ENCODE results near the gene ZC3HAV1L.
"Not testable (repeated sequence)": the region's sequence is repeated elsewhere in the genome, so short reads cannot be mapped to it uniquely, and the experiment has no call there.

ZC3HAV1L gene

DNA sequence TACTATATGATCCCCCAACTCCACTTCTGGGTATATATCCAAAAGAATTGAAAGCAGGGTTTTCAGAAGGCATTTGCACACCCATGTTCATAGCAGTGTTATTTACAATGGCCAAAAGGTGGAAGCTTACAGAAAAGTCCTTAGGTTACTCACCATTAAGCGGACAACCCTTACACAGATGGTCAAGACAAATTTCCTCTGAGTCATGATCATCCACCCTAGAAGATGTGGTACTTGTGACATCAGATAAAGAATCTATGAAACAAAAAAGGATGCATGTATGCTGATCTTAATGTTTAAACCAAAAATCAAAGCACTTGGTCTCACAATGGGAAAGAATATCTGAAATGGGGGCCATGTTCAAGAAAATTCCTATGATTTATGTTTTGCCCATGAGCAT, 42.6 kb upstream of the ZC3HAV1L start:
- Histone ChIP-seq H3K36me3 (ENCODE audit: insufficient read depth, low read length) (peaks cover 44% of the 10 kb centered on the region; the same call in 1 of the 2 replicates), H3K9ac (ENCODE audit: low read length) (no peak overlapping the region)

DNA sequence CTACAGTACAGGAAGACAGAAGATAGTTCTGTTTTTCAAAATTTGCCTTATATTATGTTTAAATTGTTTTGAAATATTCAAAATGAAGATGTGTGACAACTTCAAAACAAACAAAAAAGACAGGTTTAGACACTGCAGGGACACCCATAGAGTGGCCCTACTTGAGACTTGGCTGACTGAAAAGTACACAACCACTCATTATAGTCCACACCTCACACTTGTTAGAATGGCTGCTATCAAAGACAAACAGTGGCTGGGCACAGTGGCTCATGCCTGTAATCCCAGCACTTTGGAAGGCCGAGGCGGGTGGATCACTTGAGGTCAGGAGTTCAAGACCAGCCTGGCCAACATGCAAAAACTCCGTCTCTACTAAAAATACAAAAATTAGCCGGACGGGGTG, 41.9 kb upstream of the ZC3HAV1L start:
- not testable (repeated sequence) for H3K27me3 ChIP-seq (ENCODE audit: insufficient read depth, low read length); H3K9ac ChIP-seq (ENCODE audit: low read length); H3K79me2 ChIP-seq (ENCODE audit: insufficient read depth, low read length); H4K20me1 ChIP-seq (ENCODE audit: insufficient read depth, low read length); H2AFZ ChIP-seq (ENCODE audit: low read length); H3K4me1 ChIP-seq (ENCODE audit: insufficient read depth, low read length, severe bottlenecking); H3F3A ChIP-seq (ENCODE audit: insufficient read depth, low read length); H3K4me2 ChIP-seq (ENCODE audit: low read length); H3K27ac ChIP-seq (ENCODE audit: low read depth, low read length, poor library complexity, severe bottlenecking); H3K9me3 ChIP-seq (ENCODE audit: low read length); H3K9me2 ChIP-seq (ENCODE audit: low read depth, low read length); H3K4me3 ChIP-seq (ENCODE audit: low read depth, low read length, poor library complexity, severe bottlenecking)
- H3K36me3 ChIP-seq (ENCODE audit: insufficient read depth, low read length): peaks cover 42% of the 10 kb centered on the region; the same call in 1 of the 2 replicates

More for the DNA sequence above, 42.6 kb upstream of the ZC3HAV1L start:
- TF ChIP-seq, protein P1, sequence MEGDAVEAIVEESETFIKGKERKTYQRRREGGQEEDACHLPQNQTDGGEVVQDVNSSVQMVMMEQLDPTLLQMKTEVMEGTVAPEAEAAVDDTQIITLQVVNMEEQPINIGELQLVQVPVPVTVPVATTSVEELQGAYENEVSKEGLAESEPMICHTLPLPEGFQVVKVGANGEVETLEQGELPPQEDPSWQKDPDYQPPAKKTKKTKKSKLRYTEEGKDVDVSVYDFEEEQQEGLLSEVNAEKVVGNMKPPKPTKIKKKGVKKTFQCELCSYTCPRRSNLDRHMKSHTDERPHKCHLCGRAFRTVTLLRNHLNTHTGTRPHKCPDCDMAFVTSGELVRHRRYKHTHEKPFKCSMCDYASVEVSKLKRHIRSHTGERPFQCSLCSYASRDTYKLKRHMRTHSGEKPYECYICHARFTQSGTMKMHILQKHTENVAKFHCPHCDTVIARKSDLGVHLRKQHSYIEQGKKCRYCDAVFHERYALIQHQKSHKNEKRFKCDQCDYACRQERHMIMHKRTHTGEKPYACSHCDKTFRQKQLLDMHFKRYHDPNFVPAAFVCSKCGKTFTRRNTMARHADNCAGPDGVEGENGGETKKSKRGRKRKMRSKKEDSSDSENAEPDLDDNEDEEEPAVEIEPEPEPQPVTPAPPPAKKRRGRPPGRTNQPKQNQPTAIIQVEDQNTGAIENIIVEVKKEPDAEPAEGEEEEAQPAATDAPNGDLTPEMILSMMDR (IDR thresholded peaks at IDR 0.05; ENCODE audit: low read length): no peak
- no peak for TF ChIP-seq EZH2 (IDR thresholded peaks at IDR 0.05; ENCODE audit: borderline replicate concordance, low read length)
- H3K9me3 ChIP-seq (ENCODE audit: low read length): no peaks in the 10 kb centered on the region
- H3K27ac ChIP-seq (ENCODE audit: low read depth, low read length, poor library complexity, severe bottlenecking): no peak overlapping the region
- H3K4me3 ChIP-seq (ENCODE audit: low read depth, low read length, poor library complexity, severe bottlenecking): no peak overlapping the region
- no peaks in the 10 kb centered on the region for H4K20me1 ChIP-seq (ENCODE audit: insufficient read depth, low read length)
- no peak overlapping the region for H3K4me2 ChIP-seq (ENCODE audit: low read length)
- no peaks in the 10 kb centered on the region for H3K9me2 ChIP-seq (ENCODE audit: low read depth, low read length)
- H3K79me2 ChIP-seq (ENCODE audit: insufficient read depth, low read length): no peaks in the 10 kb centered on the region
- H2AFZ ChIP-seq (ENCODE audit: low read length): no peak overlapping the region
- H3K27me3 ChIP-seq (ENCODE audit: insufficient read depth, low read length): no peaks in the 10 kb centered on the region
- H3K4me1 ChIP-seq (ENCODE audit: insufficient read depth, low read length, severe bottlenecking): peaks cover 4% of the 10 kb centered on the region
- H3F3A ChIP-seq (ENCODE audit: insufficient read depth, low read length): no peaks in the 10 kb centered on the region

DNA sequence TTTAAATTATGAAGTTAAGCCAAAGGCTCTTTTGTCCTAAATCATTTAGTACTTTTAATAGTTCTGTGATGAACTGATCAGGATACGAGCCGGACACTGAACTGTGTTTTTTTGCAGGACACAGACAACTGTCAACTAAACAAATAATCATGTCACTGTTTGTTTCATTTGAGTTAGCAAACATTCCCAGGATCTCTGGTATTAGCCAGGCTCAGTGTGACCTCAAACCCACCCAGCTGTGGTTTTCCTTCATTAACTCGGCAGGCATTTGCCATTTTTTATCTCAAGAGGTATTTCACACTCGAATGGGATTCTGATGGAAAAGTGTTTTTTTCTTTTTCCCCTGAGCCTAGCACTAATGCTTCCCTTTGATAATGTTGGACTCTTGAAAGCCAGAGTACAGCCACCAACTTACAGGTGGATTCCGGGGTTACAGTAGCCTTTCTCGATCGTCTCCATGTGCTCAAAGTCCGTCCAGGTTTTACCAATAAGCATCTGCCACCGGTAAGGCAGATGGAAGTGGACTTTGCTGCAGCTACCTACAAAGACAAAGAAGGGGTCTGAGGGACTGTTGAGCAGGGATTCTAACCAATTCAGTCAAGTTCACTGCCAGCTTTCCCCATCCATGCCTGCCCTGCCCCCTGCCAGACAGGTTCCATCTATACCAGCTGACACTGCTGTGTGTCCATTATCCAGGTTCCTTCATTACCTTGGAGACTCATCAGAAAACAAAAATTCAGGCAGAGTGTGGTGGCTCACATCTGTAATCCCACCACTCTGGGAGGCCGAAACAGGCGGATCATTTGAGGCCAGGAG, 40.2 kb upstream of the ZC3HAV1L start:
- Histone ChIP-seq H3K4me2 (ENCODE audit: low read length) (no peak overlapping the region), H3K9ac (ENCODE audit: low read length) (no peak overlapping the region), H3K27me3 (ENCODE audit: insufficient read depth, low read length) (no peaks in the 10 kb centered on the region), H3K79me2 (ENCODE audit: insufficient read depth, low read length) (no peaks in the 10 kb centered on the region), H4K20me1 (ENCODE audit: insufficient read depth, low read length) (no peaks in the 10 kb centered on the region), H3K4me1 (ENCODE audit: insufficient read depth, low read length, severe bottlenecking) (peaks cover 4% of the 10 kb centered on the region), H3F3A (ENCODE audit: insufficient read depth, low read length) (no peaks in the 10 kb centered on the region), H3K9me2 (ENCODE audit: low read depth, low read length) (no peaks in the 10 kb centered on the region), H3K9me3 (ENCODE audit: low read length) (no peaks in the 10 kb centered on the region), H2AFZ (ENCODE audit: low read length) (no peak overlapping the region), H3K36me3 (ENCODE audit: insufficient read depth, low read length) (peaks cover 49% of the 10 kb centered on the region; the same call in 1 of the 2 replicates), H3K4me3 (ENCODE audit: low read depth, low read length, poor library complexity, severe bottlenecking) (no peak overlapping the region), H3K27ac (ENCODE audit: low read depth, low read length, poor library complexity, severe bottlenecking) (no peak overlapping the region)
- TF ChIP-seq, protein P1 (IDR thresholded peaks at IDR 0.05; ENCODE audit: low read length): no peak
- no peak for TF ChIP-seq EZH2 (IDR thresholded peaks at IDR 0.05; ENCODE audit: borderline replicate concordance, low read length)

Data from OCI-LY1 (cell line).